ENCODE data around the gene RBM17. TPM values are rescaled to one million over a fixed set of nuclear protein-coding genes. Genes with fewer than 3 reads are reported as not detected.
"Not testable (repeated sequence)": the region's sequence is repeated elsewhere in the genome, so short reads cannot be mapped to it uniquely, and the experiment has no call there.

RBM17 gene
- total RNA-seq, 2 donors from 2014 or later = 141 to 227 TPM

- DNase-seq (ENCODE audit: low spot score in 2 of 2) (peak; percentile 83 to 86), ATAC-seq (peak; percentile 15 to 38)
- Mint-ChIP-seq H3K36me3 (peaks cover 22 to 27% of the 10 kb centered on the region in 2 donors), H3K9me3 (peaks cover 4 to 5% of the 10 kb centered on the region in 2 donors), H3K27ac (peak overlapping the region; percentile 34 to 68)
These were observed 2.2 kb upstream of the RBM17 start for GRCh38 chr10:6086375-6087233.

- Mint-ChIP-seq H3K27ac (peak overlapping the region; percentile 83 to 97), H3K36me3 (peaks cover 19 to 26% of the 10 kb centered on the region in 2 donors), H3K9me3 (no peaks in the 10 kb centered on the region)
- peak in 1 of 2 donors; percentile 33 for ATAC-seq
- peak in 1 of 2 donors; percentile 66 for DNase-seq (ENCODE audit: low spot score in 2 of 2)
These were observed 743 bp downstream of the RBM17 start for GRCh38 chr10:6089334-6090219.

- peaks cover 21 to 28% of the 10 kb centered on the region in 2 donors for H3K36me3 Mint-ChIP-seq
- no peaks in the 10 kb centered on the region for H3K9me3 Mint-ChIP-seq
- ATAC-seq (no peak), DNase-seq (ENCODE audit: low spot score in 2 of 2) (no peak)
- peak overlapping the region in 1 of 2 donors; percentile 27 for H3K27ac Mint-ChIP-seq
These were observed 2.8 kb downstream of the RBM17 start for GRCh38 chr10:6091630-6092029.

DNA sequence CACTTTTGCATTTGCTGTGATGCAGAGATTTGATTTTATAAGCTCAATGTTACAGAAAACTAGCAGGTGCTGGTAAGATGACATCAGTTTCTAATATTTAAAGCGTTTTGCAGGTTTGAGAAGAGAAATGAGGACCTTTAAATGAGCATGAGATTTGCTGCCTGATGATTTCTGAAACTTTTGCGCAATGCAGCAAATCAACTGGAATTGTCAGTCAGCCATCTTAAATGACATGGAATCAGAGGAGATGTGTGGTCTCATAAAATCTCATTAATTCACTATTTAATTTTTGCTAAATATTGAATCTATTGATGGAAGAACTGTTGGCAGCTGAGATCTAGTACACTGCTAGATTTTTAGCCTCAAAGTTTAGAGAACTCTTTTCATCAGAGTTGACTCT, 3.9 kb downstream of the RBM17 start:
- no peak for ATAC-seq
- H3K27ac Mint-ChIP-seq = no peak overlapping the region
- H3K36me3 Mint-ChIP-seq = peaks cover 28 to 38% of the 10 kb centered on the region in 2 donors

GRCh38 chr10:6095810-6096570, 7.2 kb downstream of the RBM17 start:
- Mint-ChIP-seq H3K36me3 (peaks cover 19 to 29% of the 10 kb centered on the region in 2 donors), H3K9me3 (no peaks in the 10 kb centered on the region), H3K27ac (peak overlapping the region in 1 of 2 donors; percentile 63)
- ATAC-seq (no peak), DNase-seq (ENCODE audit: low spot score in 2 of 2) (no peak)

More for the DNA sequence above, 3.9 kb downstream of the RBM17 start:
- H3K9me3 Mint-ChIP-seq = no peaks in the 10 kb centered on the region
- DNase-seq (ENCODE audit: low spot score in 2 of 2) = no peak

- Mint-ChIP-seq H3K36me3 (peaks cover 19 to 29% of the 10 kb centered on the region in 2 donors), H3K27ac (peak overlapping the region; percentile 25 to 75), H3K9me3 (no peaks in the 10 kb centered on the region)
- DNase-seq (ENCODE audit: low spot score in 2 of 2) = no peak
- ATAC-seq = no peak
These were observed 8.2 kb downstream of the RBM17 start for GRCh38 chr10:6097063-6097462.

- ATAC-seq (no peak), DNase-seq (ENCODE audit: low spot score in 2 of 2) (no peak)
- no peak overlapping the region for H3K27ac Mint-ChIP-seq
- peaks cover 19 to 25% of the 10 kb centered on the region in 2 donors for H3K36me3 Mint-ChIP-seq
- H3K9me3 Mint-ChIP-seq = no peaks in the 10 kb centered on the region
These were observed 9.3 kb downstream of the RBM17 start for GRCh38 chr10:6098156-6098555.

GRCh38 chr10:6100370-6100769, 11.5 kb downstream of the RBM17 start:
- DNase-seq (ENCODE audit: low spot score in 2 of 2) = no peak
- Mint-ChIP-seq H3K27ac (peak overlapping the region; percentile 25 to 54), H3K36me3 (peaks cover 12 to 23% of the 10 kb centered on the region in 2 donors), H3K9me3 (no peaks in the 10 kb centered on the region)
- no peak for ATAC-seq

GRCh38 chr10:6101181-6101580, 12.3 kb downstream of the RBM17 start:
- peaks cover 12 to 23% of the 10 kb centered on the region in 2 donors for H3K36me3 Mint-ChIP-seq
- no peak for ATAC-seq
- no peak overlapping the region for H3K27ac Mint-ChIP-seq

GRCh38 chr10:6102128-6102527, 13.3 kb downstream of the RBM17 start:
- Mint-ChIP-seq H3K27ac (peak overlapping the region in 1 of 2 donors; percentile 26), H3K36me3 (peaks cover 8 to 20% of the 10 kb centered on the region in 2 donors)
- ATAC-seq = no peak

More at GRCh38 chr10:6101181-6101580, 12.3 kb downstream of the RBM17 start:
- DNase-seq (ENCODE audit: low spot score in 2 of 2) = no peak
- H3K9me3 Mint-ChIP-seq = no peaks in the 10 kb centered on the region

DNA sequence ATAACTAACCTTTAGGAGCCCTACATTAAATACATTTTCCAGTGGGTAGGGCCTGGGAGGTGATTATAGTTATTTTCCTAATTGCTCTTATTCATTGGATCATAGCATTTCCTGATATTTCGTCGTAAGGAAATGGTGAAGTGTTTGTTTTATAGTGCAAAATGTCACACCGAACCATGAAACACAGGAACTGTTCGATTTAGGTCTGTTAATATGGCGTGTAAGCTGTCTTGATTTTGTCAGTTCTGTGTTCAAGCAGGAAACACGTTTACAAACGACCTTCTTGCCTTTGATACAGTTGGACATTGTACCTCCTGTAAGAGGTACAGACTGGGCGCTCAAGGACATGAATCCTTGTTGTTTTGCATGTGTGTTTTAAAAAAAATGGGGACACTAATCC, 14.8 kb downstream of the RBM17 start:
- Mint-ChIP-seq H3K36me3 (peaks cover 5 to 13% of the 10 kb centered on the region in 2 donors), H3K9me3 (no peaks in the 10 kb centered on the region), H3K27ac (peak overlapping the region; percentile 42 to 73)
- ATAC-seq = no peak
- no peak for DNase-seq (ENCODE audit: low spot score in 2 of 2)

More at GRCh38 chr10:6102128-6102527, 13.3 kb downstream of the RBM17 start:
- DNase-seq (ENCODE audit: low spot score in 2 of 2) = no peak
- H3K9me3 Mint-ChIP-seq = no peaks in the 10 kb centered on the region

DNA sequence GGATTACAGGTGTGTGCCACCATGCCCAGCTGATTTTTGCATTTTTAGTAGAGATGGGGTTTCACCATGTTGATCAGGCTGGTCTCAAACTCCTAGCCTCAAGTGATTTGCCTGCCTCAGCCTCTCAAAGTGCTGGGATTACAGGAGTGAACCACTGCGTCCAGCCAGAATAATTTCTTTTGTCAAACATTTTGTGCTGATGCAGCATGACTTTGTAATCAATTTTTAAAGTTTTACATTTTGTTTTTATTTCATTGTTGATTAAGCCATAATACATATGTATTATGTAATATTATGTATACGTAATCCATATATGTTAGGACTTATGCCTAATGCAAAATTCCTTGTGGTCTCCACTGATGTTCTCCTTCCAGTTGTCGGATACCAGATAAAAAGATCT, 18.8 kb downstream of the RBM17 start:
- DNase-seq (ENCODE audit: low spot score in 2 of 2); H3K9me3 Mint-ChIP-seq; ATAC-seq; H3K27ac Mint-ChIP-seq: not testable (repeated sequence)
- H3K36me3 Mint-ChIP-seq = peaks cover 30 to 48% of the 10 kb centered on the region in 2 donors

DNA sequence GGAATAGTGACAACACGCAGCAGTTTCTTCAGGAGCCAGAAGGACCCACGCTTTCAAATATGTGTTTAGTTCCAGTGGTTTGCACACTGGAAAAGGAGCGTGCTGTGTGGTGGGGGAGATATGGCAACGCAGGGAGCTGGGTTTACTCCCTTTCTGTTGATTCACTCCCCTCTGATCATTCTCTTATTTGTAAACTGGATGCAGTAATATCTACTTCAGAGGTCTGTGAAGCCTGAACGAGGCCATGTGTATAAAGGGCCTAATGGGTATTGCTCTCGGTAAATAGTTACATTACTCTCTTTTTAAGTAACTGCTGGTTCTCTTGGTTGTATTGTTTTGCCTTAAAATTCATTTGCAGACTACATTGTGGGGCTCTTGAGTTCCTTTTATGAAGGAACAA, 19.2 kb downstream of the RBM17 start:
- H3K27ac Mint-ChIP-seq = peak overlapping the region in 1 of 2 donors; percentile 15
- ATAC-seq = no peak
- DNase-seq (ENCODE audit: low spot score in 2 of 2) = no peak
- H3K36me3 Mint-ChIP-seq = peaks cover 30 to 50% of the 10 kb centered on the region in 2 donors
- H3K9me3 Mint-ChIP-seq = no peaks in the 10 kb centered on the region

DNA sequence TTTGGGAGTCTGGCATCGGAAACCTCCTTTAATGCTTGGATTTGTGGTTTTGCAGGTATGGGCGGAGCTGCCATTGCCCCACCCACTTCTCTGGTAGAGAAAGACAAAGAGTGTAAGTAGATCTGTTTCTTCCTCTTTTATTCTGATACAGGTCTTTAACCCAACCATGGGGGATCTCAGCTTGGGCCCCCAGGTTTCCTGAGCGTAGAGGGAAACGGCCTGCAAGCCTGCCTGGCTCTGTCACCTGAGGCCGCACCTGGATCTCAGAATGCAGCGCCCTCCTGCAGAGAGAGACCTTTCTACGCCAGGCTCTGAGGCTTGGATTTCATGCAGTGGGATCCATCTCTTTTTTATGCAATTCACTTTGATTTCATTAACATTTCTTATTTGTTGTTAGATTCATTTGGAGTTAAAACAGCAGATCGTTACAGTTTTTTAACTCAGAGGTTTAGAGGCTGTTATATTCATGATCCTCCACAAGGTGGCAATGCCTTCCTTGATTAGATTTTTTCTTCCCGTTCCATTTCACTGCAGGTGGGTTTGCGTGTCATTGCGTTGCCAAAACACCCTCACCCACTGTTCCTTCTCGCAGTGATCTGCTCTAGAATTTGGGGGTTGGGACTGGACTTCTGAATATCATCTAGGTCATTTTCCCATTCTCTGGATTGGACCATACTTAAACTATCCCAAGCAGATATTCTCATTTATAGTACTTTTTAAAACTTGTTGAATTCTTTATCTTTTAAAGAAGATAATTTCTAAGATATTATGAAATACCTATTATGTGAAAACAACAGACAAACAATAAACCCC, 20.0 kb downstream of the RBM17 start:
- no peak for DNase-seq (ENCODE audit: low spot score in 2 of 2)
- Mint-ChIP-seq H3K9me3 (no peaks in the 10 kb centered on the region), H3K27ac (peak overlapping the region; percentile 52 to 92), H3K36me3 (peaks cover 33 to 53% of the 10 kb centered on the region in 2 donors)
- peak; percentile 34 to 41 for ATAC-seq

DNA sequence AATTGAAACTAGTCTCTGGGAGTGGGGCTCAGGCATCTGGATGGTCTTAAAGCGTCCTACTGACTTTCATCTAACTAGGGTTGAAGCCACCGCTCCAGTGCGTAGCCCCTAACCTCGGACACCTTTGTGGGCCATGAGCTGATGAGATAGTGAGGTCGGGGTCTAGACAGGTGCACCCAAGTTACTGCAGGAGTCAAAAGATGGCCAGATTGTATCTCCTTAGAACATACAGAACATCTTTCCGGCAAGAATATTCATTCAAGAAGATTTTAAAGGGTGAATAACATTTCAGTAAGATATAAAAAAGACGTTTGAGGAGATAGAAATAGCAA, 20.6 kb downstream of the RBM17 start:
- DNase-seq (ENCODE audit: low spot score in 2 of 2) = no peak
- H3K36me3 Mint-ChIP-seq = peaks cover 39 to 59% of the 10 kb centered on the region in 2 donors
- H3K27ac Mint-ChIP-seq = peak overlapping the region; percentile 52 to 75
- no peaks in the 10 kb centered on the region for H3K9me3 Mint-ChIP-seq
- ATAC-seq = no peak

Measured in activated naive CD4-positive, alpha-beta T cell treated with anti-CD3 and anti-CD28 coated beads, Interleukin-2, amount 50 U/mL, for 72 hours (primary cell).